ENCODE results near the gene GLA. TPM values are rescaled to one million over a fixed set of nuclear protein-coding genes. Genes with fewer than 3 reads are reported as not detected.

Gene GLA
- total and polyA plus RNA-seq, 2 donors (not counting 3 experiments of a cell fraction or from before 2014, with no cell fraction given), result 33.0 to 36.8 TPM

GRCh38 chrX:101452056-101452455 is 44.3 kb upstream of the GLA start:
- Histone ChIP-seq H3K9ac (replicated peaks; ENCODE audit: extremely low read depth, insufficient read depth, low read length) (no peak overlapping the region), H3K27ac (ENCODE audit: insufficient read depth, low read depth, low read length) (no peak overlapping the region), H2AFZ (ENCODE audit: low read depth, low read length) (no peak overlapping the region), H3K4me2 (ENCODE audit: insufficient read depth, low read length) (no peak overlapping the region), H3K36me3 (ENCODE audit: control insufficient read depth in 2 of 2, extremely low read depth in 1 of 2, insufficient read depth in 2 of 2, low read length in 2 of 2) (no peaks in the 10 kb centered on the region), H4K20me1 (replicated peaks; ENCODE audit: control insufficient read depth, extremely low read depth, insufficient read depth, low read length) (no peaks in the 10 kb centered on the region), H3K4me1 (ENCODE audit: control insufficient read depth, extremely low read depth, insufficient read depth, low read length) (peaks cover 7% of the 10 kb centered on the region), H3K27me3 (ENCODE audit: control insufficient read depth in 2 of 2, insufficient read depth in 2 of 2, low read length in 2 of 2) (no peaks in the 10 kb centered on the region), H3K79me2 (ENCODE audit: control insufficient read depth, insufficient read depth, low read length) (no peaks in the 10 kb centered on the region), H3K4me3 (replicated peaks in 1 of 3; ENCODE audit: insufficient read depth in 1 of 3, low read depth in 1 of 3, low read length in 3 of 3) (no peak overlapping the region), H3K9me3 (replicated peaks; ENCODE audit: control insufficient read depth, insufficient read depth, low read length) (no peaks in the 10 kb centered on the region), H3K9me1 (replicated peaks; ENCODE audit: control insufficient read depth, extremely low read depth, insufficient read depth, low read length) (no peaks in the 10 kb centered on the region)
- dilution Hi-C loops (cut with MboI; ENCODE audit: extremely low pct_ligation_motif_present, low sequenced_read_pairs), result no loop called here
- CTCF ChIA-PET, result no interaction called here
- DNase-seq (ENCODE audit: low read depth, low spot score) (peak; percentile 27), FAIRE-seq (no peak)
- POLR2A ChIA-PET, result no interaction called here
- no TSS peak for BruUV-seq (replicated peaks)
- intact Hi-C loops (cut with micrococcal nuclease), result no loop called here
- TF ChIP-seq POLR2AphosphoS5 (IDR thresholded peaks at IDR 0.05; ENCODE audit: insufficient read depth, low read depth, low read length) (no peak), POLR2A (IDR thresholded peaks at IDR 0.05; ENCODE audit: low read depth, low read length) (no peak), JUN (IDR thresholded peaks at IDR 0.05; ENCODE audit: borderline replicate concordance, insufficient read depth, insufficient read length, low read depth) (no peak), MYC (IDR thresholded peaks at IDR 0.05; ENCODE audit: low read depth, low read length) (no peak), EZH2 (IDR thresholded peaks at IDR 0.05; ENCODE audit: borderline replicate concordance, low read depth, low read length, severe bottlenecking) (no peak), FOS (IDR thresholded peaks at IDR 0.05; ENCODE audit: borderline replicate concordance, insufficient read depth, low read length) (no peak), GATA2 (IDR thresholded peaks at IDR 0.05; ENCODE audit: insufficient read depth, insufficient read length, low read depth, low read length) (no peak)
- TF ChIP-seq, protein P1, sequence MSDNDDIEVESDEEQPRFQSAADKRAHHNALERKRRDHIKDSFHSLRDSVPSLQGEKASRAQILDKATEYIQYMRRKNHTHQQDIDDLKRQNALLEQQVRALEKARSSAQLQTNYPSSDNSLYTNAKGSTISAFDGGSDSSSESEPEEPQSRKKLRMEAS (IDR thresholded peaks at IDR 0.05; ENCODE audit: insufficient read depth, insufficient read length), result no peak
- TF ChIP-seq, protein P2, sequence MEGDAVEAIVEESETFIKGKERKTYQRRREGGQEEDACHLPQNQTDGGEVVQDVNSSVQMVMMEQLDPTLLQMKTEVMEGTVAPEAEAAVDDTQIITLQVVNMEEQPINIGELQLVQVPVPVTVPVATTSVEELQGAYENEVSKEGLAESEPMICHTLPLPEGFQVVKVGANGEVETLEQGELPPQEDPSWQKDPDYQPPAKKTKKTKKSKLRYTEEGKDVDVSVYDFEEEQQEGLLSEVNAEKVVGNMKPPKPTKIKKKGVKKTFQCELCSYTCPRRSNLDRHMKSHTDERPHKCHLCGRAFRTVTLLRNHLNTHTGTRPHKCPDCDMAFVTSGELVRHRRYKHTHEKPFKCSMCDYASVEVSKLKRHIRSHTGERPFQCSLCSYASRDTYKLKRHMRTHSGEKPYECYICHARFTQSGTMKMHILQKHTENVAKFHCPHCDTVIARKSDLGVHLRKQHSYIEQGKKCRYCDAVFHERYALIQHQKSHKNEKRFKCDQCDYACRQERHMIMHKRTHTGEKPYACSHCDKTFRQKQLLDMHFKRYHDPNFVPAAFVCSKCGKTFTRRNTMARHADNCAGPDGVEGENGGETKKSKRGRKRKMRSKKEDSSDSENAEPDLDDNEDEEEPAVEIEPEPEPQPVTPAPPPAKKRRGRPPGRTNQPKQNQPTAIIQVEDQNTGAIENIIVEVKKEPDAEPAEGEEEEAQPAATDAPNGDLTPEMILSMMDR (IDR thresholded peaks at IDR 0.05; ENCODE audit: extremely low read depth in 1 of 2, insufficient read depth in 1 of 2, low read depth in 1 of 2, low read length in 2 of 2), result no peak
